BJ (cell line): Measurements from ENCODE around the gene SLC26A8. TPM values are rescaled to one million over a fixed set of nuclear protein-coding genes. Genes with fewer than 3 reads are reported as not detected.
"Not testable (repeated sequence)": the region's sequence is repeated elsewhere in the genome, so short reads cannot be mapped to it uniquely, and the experiment has no call there.

ENCODE experiments used
- CTCF ChIA-PET: fragments of 350-600 bp; formaldehyde crosslinking; extraction: SDS; loops from one replicate; lab custom pipeline; 2021; ENCODE audit warnings: antibody characterized with exemption, inconsistent platforms; lab: Yijun Ruan, JAX
- POLR2A ChIA-PET: fragments of 300-600 bp; sonication (Branson Sonifier 250); formaldehyde crosslinking; extraction: SDS; loops from one replicate; lab custom pipeline; 2021; ENCODE audit warnings: antibody characterized with exemption; lab: Charles Lee
- DNase-seq: peaks from one replicate; pipeline ENCODE4 v3.0.0-alpha.2; 2011; ENCODE audit warnings: low read depth
- H3K27me3 ChIP-seq: 2 replicates; pipeline ENCODE4 v1.6.0; 2011; ENCODE audit warnings: low read length; ENCODE audit not compliant: control insufficient read depth, insufficient read depth
- H3K36me3 ChIP-seq: 2 replicates; pipeline ENCODE4 v1.5.1; 2011; ENCODE audit warnings: low read length; ENCODE audit not compliant: control insufficient read depth, insufficient read depth
- H3K4me3 ChIP-seq: 2 replicates; pipeline ENCODE4 v1.5.1; 2011; ENCODE audit warnings: low read depth, mild to moderate bottlenecking, control low read depth, low read length
- CTCF ChIP-seq: IDR thresholded peaks from 2 replicates; pipeline ENCODE4 v1.5.1; 2011; ENCODE audit warnings: low read depth, mild to moderate bottlenecking, control low read depth, inconsistent platforms, low read length, moderate library complexity; ENCODE audit not compliant: insufficient read depth
- polyA plus RNA-seq: library from polyadenylated mRNA; depleted of rRNA; stranded (reverse); fragments of >200 nt; gene quantifications from 2 replicates; pipeline ENCODE4 v1.2.3, GENCODE V29; 2011

SLC26A8 gene
- polyA plus RNA-seq, 1 experiment: not detected

- no peak for DNase-seq
- CTCF ChIA-PET: interaction anchor here (1.2 kb wide), 1 partner anchor 48 kb away, joined by 4 read pairs; no protein-coding TSS in a partner anchor
- POLR2A ChIA-PET: interaction anchor here (0.6 kb wide), 1 partner anchor 66 kb away, joined by 3 read pairs; no protein-coding TSS in a partner anchor
- TF ChIP-seq CTCF: no peak
- H3K27me3 ChIP-seq: no peaks in the 10 kb centered on the region
- peak within 1 kb of the TSS; percentile 58 for H3K4me3 ChIP-seq
- H3K36me3 ChIP-seq: 0 out of 2 replicates have a peak, but pooled peaks cover 1% of the 10 kb centered on the region
Observed at GRCh38 chr6:35920793-35921732, 103.4 kb downstream of the SLC26A8 start, which contains the start of gene SRPK1. Gene SRPK1 (minus strand): TSS chr6:35921098. CDS start chr6:35921056, 42 bp downstream.

GRCh38 chr6:35919827-35920751, 104.4 kb downstream of the SLC26A8 start:
- Histone ChIP-seq H3K27me3 (no peaks in the 10 kb centered on the region), H3K4me3 (peak overlapping the region; percentile 58), H3K36me3 (0 out of 2 replicates have a peak, but pooled peaks cover 1% of the 10 kb centered on the region)
- ChIA-PET CTCF (interaction anchor here (1.0 kb wide), 1 partner anchor 175 kb away, joined by 3 read pairs; no protein-coding TSS in a partner anchor), POLR2A (interaction anchor here (0.6 kb wide), 1 partner anchor 67 kb away, joined by 3 read pairs; no protein-coding TSS in a partner anchor)
- no peak for TF ChIP-seq CTCF
- no peak for DNase-seq

- ChIA-PET CTCF (interaction anchor here (1.0 to 1.1 kb wide), 2 partner anchors 108 to 175 kb away, joined by 3 read pairs; partner anchors contain the start of gene MAPK14), POLR2A (no interaction called here)
- no peak for TF ChIP-seq CTCF
- DNase-seq: no peak
- H3K36me3 ChIP-seq: 0 out of 2 replicates have a peak, but pooled peaks cover 1% of the 10 kb centered on the region
- H3K4me3 ChIP-seq: peak overlapping the region; percentile 58
- no peaks in the 10 kb centered on the region for H3K27me3 ChIP-seq
Observed at GRCh38 chr6:35919085-35919826, 105.2 kb downstream of the SLC26A8 start.

GRCh38 chr6:35916893-35917292, 107.5 kb downstream of the SLC26A8 start:
- H3K4me3 ChIP-seq, POLR2A ChIA-PET, CTCF ChIA-PET, H3K27me3 ChIP-seq, DNase-seq, H3K36me3 ChIP-seq: not testable (repeated sequence)

GRCh38 chr6:35916056-35916455, 108.4 kb downstream of the SLC26A8 start:
- no peak for DNase-seq
- CTCF ChIA-PET: no interaction called here
- Histone ChIP-seq H3K36me3 (0 out of 2 replicates have a peak, but pooled peaks cover 3% of the 10 kb centered on the region), H3K4me3 (no peak overlapping the region), H3K27me3 (no peaks in the 10 kb centered on the region)
- no peak for TF ChIP-seq CTCF
- POLR2A ChIA-PET: no interaction called here
